Loucy (cell line): ENCODE data around the gene TSC22D4.

ENCODE experiments used
- H2AFZ ChIP-seq: fragments of 200-600 bp; sonication (generic); 2 replicates; pipeline ENCODE4 v1.6.0; 2016; ENCODE audit warnings: antibody characterized with exemption, mild to moderate bottlenecking, low read length, moderate library complexity
- H3F3A ChIP-seq: fragments of 200-600 bp; 2 replicates; pipeline ENCODE4 v1.6.0; 2016; ENCODE audit warnings: antibody characterized with exemption, low read depth, mild to moderate bottlenecking
- H3K27me3 ChIP-seq: fragments of 200-600 bp; sonication (generic); 2 replicates; pipeline ENCODE4 v1.6.1; 2014; ENCODE audit warnings: low read length, mild to moderate bottlenecking; ENCODE audit not compliant: insufficient read depth, poor library complexity, severe bottlenecking
- H3K36me3 ChIP-seq: fragments of 200-600 bp; sonication (generic); 2 replicates; pipeline ENCODE4 v1.6.1; 2016; ENCODE audit warnings: low read length; ENCODE audit not compliant: insufficient read depth
- H3K4me1 ChIP-seq: fragments of 200-600 bp; sonication (generic); 2 replicates; pipeline ENCODE4 v1.5.1; 2014; ENCODE audit warnings: low read length, mild to moderate bottlenecking; ENCODE audit not compliant: insufficient read depth, poor library complexity, severe bottlenecking
- H3K4me2 ChIP-seq: fragments of 200-600 bp; sonication (generic); 2 replicates; pipeline ENCODE4 v1.6.0; 2014; ENCODE audit warnings: antibody characterized with exemption, low read length, low read depth, mild to moderate bottlenecking; ENCODE audit not compliant: poor library complexity, severe bottlenecking
- H3K4me3 ChIP-seq: fragments of 200-600 bp; sonication (generic); 2 replicates; pipeline ENCODE4 v1.5.1; 2014; ENCODE audit warnings: low read length, mild to moderate bottlenecking, mixed read lengths; ENCODE audit not compliant: poor library complexity, severe bottlenecking
- H3K79me2 ChIP-seq: fragments of 200-600 bp; sonication (generic); 2 replicates; pipeline ENCODE4 v1.6.1; 2014; ENCODE audit warnings: low read length; ENCODE audit not compliant: insufficient read depth
- H3K9ac ChIP-seq: fragments of 200-600 bp; sonication (generic); 2 replicates; pipeline ENCODE4 v1.6.0; 2014; ENCODE audit warnings: mild to moderate bottlenecking, low read depth, low read length, moderate library complexity; ENCODE audit not compliant: poor library complexity, severe bottlenecking
- H3K9me2 ChIP-seq: fragments of 200-600 bp; sonication (generic); replicated peaks from 2 replicates; pipeline ENCODE4 v1.6.1; 2016; ENCODE audit warnings: low read depth, low read length, mixed read lengths
- H3K9me3 ChIP-seq: fragments of 200-600 bp; sonication (generic); 2 replicates; pipeline ENCODE4 v1.6.1; 2014; ENCODE audit warnings: mild to moderate bottlenecking, antibody characterized with exemption, low read length, low read depth; ENCODE audit not compliant: insufficient read depth
- H4K20me1 ChIP-seq: fragments of 200-600 bp; sonication (generic); 2 replicates; pipeline ENCODE4 v1.6.0; 2014; ENCODE audit warnings: antibody characterized with exemption, low read length, mild to moderate bottlenecking; ENCODE audit not compliant: insufficient read depth, poor library complexity, severe bottlenecking
- CTCF ChIP-seq: fragments of 200-600 bp; sonication (generic); conservative IDR thresholded peaks from 2 replicates; pipeline ENCODE4 v1.5.1; 2014; ENCODE audit warnings: mild to moderate bottlenecking, antibody characterized with exemption, low read length
- EZH2phosphoT487 ChIP-seq: fragments of 200-600 bp; IDR thresholded peaks from 2 replicates; pipeline ENCODE4 v1.6.1; 2018; ENCODE audit warnings: antibody characterized with exemption, mild to moderate bottlenecking, moderate library complexity, borderline replicate concordance

TSC22D4 gene

DNA sequence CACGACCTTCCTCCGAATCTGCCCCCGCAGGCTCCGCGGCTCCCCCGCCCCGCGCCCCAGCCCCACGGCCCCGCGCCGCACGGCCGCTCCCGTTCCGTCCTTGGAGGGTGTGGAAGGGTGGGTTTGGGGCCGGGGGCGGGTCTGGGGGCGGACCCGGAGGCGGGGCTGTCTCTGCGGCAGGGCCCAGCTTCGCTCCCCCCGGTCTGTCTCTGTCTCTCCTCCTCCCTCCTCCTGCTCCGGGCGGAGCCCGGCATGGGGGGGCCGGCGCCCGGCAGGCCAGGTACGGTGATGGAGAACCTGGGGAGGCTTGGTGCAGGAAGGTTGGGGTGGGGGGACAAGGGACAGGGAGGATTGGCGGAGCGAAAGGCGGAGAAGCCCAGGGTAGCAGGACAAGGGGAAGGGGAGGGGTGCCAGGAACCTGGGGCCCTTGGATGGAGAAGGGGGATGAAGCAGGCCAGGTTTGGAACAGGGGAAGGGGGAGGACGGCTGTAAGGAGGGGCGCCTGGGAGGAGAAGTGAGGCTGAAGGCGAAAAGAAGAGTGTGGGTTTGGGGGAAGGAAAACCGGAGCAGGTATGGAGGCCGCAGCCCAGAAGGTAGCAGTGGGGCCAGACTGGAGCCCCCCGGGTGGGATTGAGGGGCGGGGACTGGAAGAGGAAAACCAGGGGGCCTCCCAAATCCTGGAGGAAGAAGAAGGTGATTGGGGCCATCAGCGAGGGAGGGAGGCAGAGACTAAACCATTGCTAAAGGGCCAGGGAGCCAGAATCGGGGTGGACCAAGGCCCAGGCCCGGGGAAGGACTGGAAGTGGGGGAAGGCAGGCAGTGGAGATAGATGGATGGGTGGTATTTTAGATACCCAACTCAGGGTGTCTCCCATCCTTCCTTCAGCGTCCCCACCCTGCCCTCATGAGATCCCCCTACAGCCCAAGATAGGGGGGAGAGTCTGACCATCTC is 5.0 kb upstream of the TSC22D4 start, which contains the start of gene NYAP1:
TSS of gene NYAP1 (plus strand) at position 206 of the 951 bp plus-strand sequence. CDS start 1,385 bp downstream, outside the sequence.
- no peaks in the 10 kb centered on the region for H3K9me2 ChIP-seq
- peak within 1 kb of the TSS; percentile 96 for H3K4me2 ChIP-seq
- H3K27me3 ChIP-seq, result no peaks in the 10 kb centered on the region
- H3K9ac ChIP-seq, result peak within 1 kb of the TSS; percentile 41
- no peaks in the 10 kb centered on the region for H4K20me1 ChIP-seq
- peaks cover under 1% of the 10 kb centered on the region for H3K79me2 ChIP-seq
- no peak for TF ChIP-seq CTCF
- no peak for TF ChIP-seq EZH2phosphoT487
- H3F3A ChIP-seq, result peaks cover 6% of the 10 kb centered on the region; the same call in 1 of the 2 replicates
- peaks cover 9% of the 10 kb centered on the region for H3K4me1 ChIP-seq
- H2AFZ ChIP-seq, result peak within 1 kb of the TSS; percentile 86
- H3K9me3 ChIP-seq, result no peaks in the 10 kb centered on the region
- H3K4me3 ChIP-seq, result peak within 1 kb of the TSS; percentile 75
- no peaks in the 10 kb centered on the region for H3K36me3 ChIP-seq

DNA sequence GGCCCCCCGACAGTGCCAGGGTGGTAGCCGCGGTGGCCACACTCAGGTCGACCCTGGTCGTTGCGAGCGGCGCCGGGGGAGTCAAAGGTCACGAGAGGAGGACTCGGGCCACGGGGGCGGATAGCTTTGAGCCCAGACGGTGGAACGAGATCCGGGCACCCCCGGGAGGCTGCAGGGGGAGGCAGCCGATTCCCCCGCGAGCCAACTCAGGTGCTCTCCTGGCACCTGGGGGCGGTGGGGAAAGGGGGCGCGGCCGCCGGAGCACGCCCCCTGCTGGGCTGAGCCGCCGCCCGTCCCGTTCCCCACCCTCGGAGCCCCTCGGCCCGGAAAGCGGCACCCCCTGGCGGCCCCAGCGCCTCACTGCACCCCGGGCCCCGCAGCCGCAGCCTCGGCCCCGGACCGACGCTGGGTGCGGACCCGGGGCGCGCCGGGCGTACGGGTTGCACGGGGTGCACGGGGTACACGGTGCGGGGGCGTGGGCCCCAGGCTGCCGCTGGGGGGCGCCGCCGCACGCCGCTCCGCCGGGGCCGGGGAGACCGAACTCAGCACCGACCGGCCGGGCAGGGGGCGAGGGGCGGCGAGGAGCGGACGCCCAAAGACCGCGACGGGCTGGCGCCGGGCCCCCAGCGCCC is 4.2 kb upstream of the TSC22D4 start:
- Histone ChIP-seq H3K9me2 (no peaks in the 10 kb centered on the region), H3K79me2 (peaks cover 8% of the 10 kb centered on the region), H3K4me3 (peak overlapping the region; percentile 75), H3K9me3 (no peaks in the 10 kb centered on the region), H3K36me3 (no peaks in the 10 kb centered on the region), H3K4me1 (peaks cover 9% of the 10 kb centered on the region), H2AFZ (peak overlapping the region; percentile 86; the same call in 1 of the 2 replicates), H4K20me1 (peaks cover 5% of the 10 kb centered on the region), H3K9ac (peak overlapping the region; percentile 41), H3K4me2 (peak overlapping the region; percentile 96), H3F3A (peaks cover 6% of the 10 kb centered on the region; the same call in 1 of the 2 replicates), H3K27me3 (peaks cover 5% of the 10 kb centered on the region)
- TF ChIP-seq CTCF (peak; percentile 82), EZH2phosphoT487 (no peak)

- no peak for TF ChIP-seq EZH2phosphoT487
- peak overlapping the region; percentile 75 for H3K4me3 ChIP-seq
- peaks cover 8% of the 10 kb centered on the region for H4K20me1 ChIP-seq
- H3K9me2 ChIP-seq, result no peaks in the 10 kb centered on the region
- peak overlapping the region; percentile 41 for H3K9ac ChIP-seq
- no peaks in the 10 kb centered on the region for H3K9me3 ChIP-seq
- peaks cover 13% of the 10 kb centered on the region for H3K79me2 ChIP-seq
- H2AFZ ChIP-seq, result peak overlapping the region; percentile 86; the same call in 1 of the 2 replicates
- peak overlapping the region; percentile 96 for H3K4me2 ChIP-seq
- H3K4me1 ChIP-seq, result peaks cover 9% of the 10 kb centered on the region
- peaks cover 5% of the 10 kb centered on the region for H3K27me3 ChIP-seq
- peaks cover 6% of the 10 kb centered on the region; the same call in 1 of the 2 replicates for H3F3A ChIP-seq
- H3K36me3 ChIP-seq, result no peaks in the 10 kb centered on the region
Observed at GRCh38 chr7:100482728-100483089, 3.7 kb upstream of the TSC22D4 start.
